SKM-1 (cell line): Measurements from ENCODE around the gene ZNF644.
A peak's percentile ranks its signal among the peaks of the same experiment; 100 is the strongest.
"Not testable (repeated sequence)": the region's sequence is repeated elsewhere in the genome, so short reads cannot be mapped to it uniquely, and the experiment has no call there.

Experiments
- DNase-seq: peaks from one replicate; lab custom pipeline; 2025; ENCODE audit not compliant: unreplicated experiment; lab: John Stamatoyannopoulos, UW

The ZNF644 gene

GRCh38 chr1:90928231-90928630 is 93.6 kb downstream of the ZNF644 start:
- not testable (repeated sequence) for DNase-seq

GRCh38 chr1:90927674-90928073 is 94.2 kb downstream of the ZNF644 start:
- DNase-seq = not testable (repeated sequence)

GRCh38 chr1:90926971-90927370 is 94.9 kb downstream of the ZNF644 start:
- no peak for DNase-seq

- peak; percentile 1 for DNase-seq
Observed at GRCh38 chr1:90925928-90926869, 95.6 kb downstream of the ZNF644 start.

- DNase-seq = no peak
Observed at GRCh38 chr1:90924982-90925381, 96.9 kb downstream of the ZNF644 start.

- DNase-seq = no peak
Observed at GRCh38 chr1:90922996-90923395, 98.8 kb downstream of the ZNF644 start.

GRCh38 chr1:90922202-90922601 is 99.6 kb downstream of the ZNF644 start:
- DNase-seq = no peak

- DNase-seq = no peak
Observed at GRCh38 chr1:90919900-90920299, 101.9 kb downstream of the ZNF644 start.

GRCh38 chr1:90919190-90919719 is 102.6 kb downstream of the ZNF644 start:
- no peak for DNase-seq

- DNase-seq = no peak
Observed at GRCh38 chr1:90911353-90911752, 110.5 kb downstream of the ZNF644 start.

GRCh38 chr1:90902672-90903071 is 119.2 kb downstream of the ZNF644 start:
- DNase-seq = no peak

- no peak for DNase-seq
Observed at GRCh38 chr1:90899263-90899662, 122.6 kb downstream of the ZNF644 start.

- DNase-seq = not testable (repeated sequence)
Observed at GRCh38 chr1:90893679-90894078, 128.2 kb downstream of the ZNF644 start.

GRCh38 chr1:90892884-90893283 is 129.0 kb downstream of the ZNF644 start:
- DNase-seq = not testable (repeated sequence)

GRCh38 chr1:90892196-90892595 is 129.6 kb downstream of the ZNF644 start:
- DNase-seq = not testable (repeated sequence)

GRCh38 chr1:90891756-90892155 is 130.1 kb downstream of the ZNF644 start:
- DNase-seq = not testable (repeated sequence)

- no peak for DNase-seq
Observed at GRCh38 chr1:90882221-90882620, 139.6 kb downstream of the ZNF644 start.

GRCh38 chr1:90881034-90881433 is 140.8 kb downstream of the ZNF644 start:
- no peak for DNase-seq

- no peak for DNase-seq
Observed at GRCh38 chr1:90879281-90879680, 142.6 kb downstream of the ZNF644 start.

- DNase-seq = no peak
Observed at GRCh38 chr1:90876101-90876500, 145.7 kb downstream of the ZNF644 start.
